Mesothelial cell of epicardium (in vitro differentiated cells): Measurements from ENCODE around the gene TAF1A. TPM values are rescaled to one million over a fixed set of nuclear protein-coding genes. Genes with fewer than 3 reads are reported as not detected.

Experiments
- DNase-seq, 2 experiments: peaks; one replicate each; pipeline ENCODE4 v3.0.0; 2021; ENCODE audit warnings: low spot score in 2 of 2; ENCODE audit not compliant: unreplicated experiment in 2 of 2
- H3K27ac Mint-ChIP-seq: 2 replicates; pipeline ENCODE4 v1.8.0; 2021; ENCODE audit warnings: mixed read lengths
- H3K27me3 Mint-ChIP-seq: 2 replicates; pipeline ENCODE4 v1.8.0; 2021; ENCODE audit warnings: low read depth, mixed read lengths
- H3K36me3 Mint-ChIP-seq: 2 replicates; pipeline ENCODE4 v1.8.0; 2021; ENCODE audit warnings: mixed read lengths
- H3K4me1 Mint-ChIP-seq: 2 replicates; pipeline ENCODE4 v1.8.0; 2021; ENCODE audit warnings: mixed read lengths
- H3K4me3 Mint-ChIP-seq: 2 replicates; pipeline ENCODE4 v1.8.0; 2021; ENCODE audit warnings: mild to moderate bottlenecking, moderate library complexity, mixed read lengths
- H3K9me3 Mint-ChIP-seq: 2 replicates; pipeline ENCODE4 v1.8.0; 2021; ENCODE audit warnings: mixed read lengths
- CTCF ChIP-seq: fragments of 200-600 bp; sonication (generic); IDR thresholded peaks from one replicate; pipeline ENCODE4 v1.5.0; 2021; ENCODE audit warnings: antibody characterized with exemption; ENCODE audit not compliant: unreplicated experiment
- total RNA-seq: library from RNA; stranded (reverse); gene quantifications from 3 replicates; pipeline ENCODE4 v1.2.1, GENCODE V29; 2021

Gene TAF1A
- total RNA-seq, 1 donor from 2014 or later = 15.6 TPM

GRCh38 chr1:222588135-222588534, 1.6 kb downstream of the TAF1A start:
- no peak for TF ChIP-seq CTCF
- H3K36me3 Mint-ChIP-seq = peaks cover 19% of the 10 kb centered on the region
- H3K4me3 Mint-ChIP-seq = peak overlapping the region; percentile 4
- H3K27ac Mint-ChIP-seq = no peak overlapping the region
- no peaks in the 10 kb centered on the region for H3K27me3 Mint-ChIP-seq
- H3K9me3 Mint-ChIP-seq = no peaks in the 10 kb centered on the region
- no peak for DNase-seq
- peaks cover 35% of the 10 kb centered on the region for H3K4me1 Mint-ChIP-seq

GRCh38 chr1:222586842-222587241, 2.9 kb downstream of the TAF1A start:
- H3K27ac Mint-ChIP-seq = no peak overlapping the region
- H3K4me3 Mint-ChIP-seq = no peak overlapping the region
- no peak for TF ChIP-seq CTCF
- no peaks in the 10 kb centered on the region for H3K9me3 Mint-ChIP-seq
- H3K36me3 Mint-ChIP-seq = peaks cover 31% of the 10 kb centered on the region
- H3K4me1 Mint-ChIP-seq = peaks cover 37% of the 10 kb centered on the region
- no peaks in the 10 kb centered on the region for H3K27me3 Mint-ChIP-seq
- no peak for DNase-seq

- no peak for TF ChIP-seq CTCF
- Mint-ChIP-seq H3K27ac (no peak overlapping the region), H3K4me1 (peaks cover 20% of the 10 kb centered on the region), H3K9me3 (no peaks in the 10 kb centered on the region), H3K27me3 (no peaks in the 10 kb centered on the region), H3K36me3 (peaks cover 42% of the 10 kb centered on the region), H3K4me3 (no peak overlapping the region)
- DNase-seq = no peak
These were observed 6.7 kb downstream of the TAF1A start for GRCh38 chr1:222583079-222583478.

GRCh38 chr1:222582099-222582774, 7.5 kb downstream of the TAF1A start:
- DNase-seq = no peak
- no peak for TF ChIP-seq CTCF
- Mint-ChIP-seq H3K4me3 (no peak overlapping the region), H3K36me3 (peaks cover 45% of the 10 kb centered on the region), H3K9me3 (no peaks in the 10 kb centered on the region), H3K27me3 (no peaks in the 10 kb centered on the region), H3K4me1 (peaks cover 14% of the 10 kb centered on the region), H3K27ac (peak overlapping the region; percentile 68)

- H3K4me3 Mint-ChIP-seq = no peak overlapping the region
- H3K27me3 Mint-ChIP-seq = no peaks in the 10 kb centered on the region
- no peak overlapping the region for H3K27ac Mint-ChIP-seq
- no peak for DNase-seq
- peaks cover 53% of the 10 kb centered on the region for H3K36me3 Mint-ChIP-seq
- H3K4me1 Mint-ChIP-seq = peaks cover 6% of the 10 kb centered on the region
- no peak for TF ChIP-seq CTCF
- no peaks in the 10 kb centered on the region for H3K9me3 Mint-ChIP-seq
These were observed 10.4 kb downstream of the TAF1A start for GRCh38 chr1:222579316-222579715.
